IMR-90 (cell line): ENCODE results near the gene TRIM66. TPM values are rescaled to one million over a fixed set of nuclear protein-coding genes. Genes with fewer than 3 reads are reported as not detected.
A peak's percentile ranks its signal among the peaks of the same experiment; 100 is the strongest.

Experiments used
- ATAC-seq: fragments of 200-7000 bp; cut with Tn5 transposase; 2 replicates; pipeline ENCODE4 v1.9.1; 2020; ENCODE audit warnings: low read depth, mild to moderate bottlenecking, moderate library complexity
- BruUV-seq: library from RNA; stranded (reverse); fragments of 400-500 nt; replicated peaks from 2 replicates; lab custom pipeline; 2021; lab: Mats Ljungman, UMichigan
- CTCF ChIA-PET: fragments of 300-600 bp; formaldehyde crosslinking; extraction: SDS; loops from one replicate; lab custom pipeline; 2021; ENCODE audit warnings: antibody characterized with exemption; lab: Yijun Ruan, JAX
- POLR2A ChIA-PET: fragments of 300-600 bp; sonication (Branson Sonifier 250); formaldehyde crosslinking; loops from one replicate; lab custom pipeline; 2022; ENCODE audit warnings: antibody characterized with exemption; ENCODE audit not compliant: unreplicated experiment; lab: Charles Lee
- DNase-seq: peaks from one replicate; pipeline ENCODE4 v3.0.0; 2013
- H2AFZ ChIP-seq: replicated peaks from 2 replicates; pipeline ENCODE3; 2013; ENCODE audit warnings: low read length, mild to moderate bottlenecking; ENCODE audit not compliant: poor library complexity
- H2AK5ac ChIP-seq: 2 replicates; pipeline ENCODE4 v1.6.1; 2013; ENCODE audit warnings: low read depth, low read length, inconsistent platforms
- H2AK9ac ChIP-seq: replicated peaks from 2 replicates; pipeline ENCODE3; 2013; ENCODE audit warnings: mild to moderate bottlenecking, low read depth, low read length, moderate library complexity; ENCODE audit not compliant: poor library complexity
- H2BK120ac ChIP-seq: 2 replicates; pipeline ENCODE4 v1.6.1; 2013; ENCODE audit warnings: low read depth, low read length, inconsistent platforms
- H2BK15ac ChIP-seq: 3 replicates; pipeline ENCODE4 v1.6.1; 2013; ENCODE audit warnings: low read depth, low read length, inconsistent platforms
- H2BK20ac ChIP-seq: 2 replicates; pipeline ENCODE4 v1.6.1; 2013; ENCODE audit warnings: low read depth, mild to moderate bottlenecking, inconsistent platforms, low read length, moderate library complexity
- H2BK5ac ChIP-seq: 2 replicates; pipeline ENCODE4 v1.6.1; 2013; ENCODE audit warnings: mild to moderate bottlenecking, low read depth, low read length, inconsistent platforms; ENCODE audit not compliant: poor library complexity, severe bottlenecking
- H3K14ac ChIP-seq: replicated peaks from 2 replicates; pipeline ENCODE4 v1.6.1; 2013; ENCODE audit warnings: low read depth, low read length, inconsistent platforms
- H3K18ac ChIP-seq: 2 replicates; pipeline ENCODE4 v1.6.1; 2013; ENCODE audit warnings: low read depth, low read length, control low read depth
- H3K23ac ChIP-seq: 2 replicates; pipeline ENCODE4 v1.6.1; 2013; ENCODE audit warnings: low read depth, low read length, inconsistent platforms
- H3K27ac ChIP-seq: 2 replicates; pipeline ENCODE4 v1.5.1; 2013; ENCODE audit warnings: mild to moderate bottlenecking, control low read depth, low read length; ENCODE audit not compliant: insufficient read depth
- H3K27me3 ChIP-seq: 2 replicates; pipeline ENCODE4 v1.6.1; 2013; ENCODE audit warnings: low read length; ENCODE audit not compliant: control insufficient read depth, insufficient read depth
- H3K36me3 ChIP-seq: 2 replicates; pipeline ENCODE4 v1.6.1; 2013; ENCODE audit warnings: low read length, mixed read lengths; ENCODE audit not compliant: control insufficient read depth, insufficient read depth
- H3K4ac ChIP-seq: 2 replicates; pipeline ENCODE4 v1.6.1; 2013; ENCODE audit warnings: low read depth, low read length, inconsistent platforms
- H3K4me1 ChIP-seq: 2 replicates; pipeline ENCODE4 v1.6.1; 2013; ENCODE audit warnings: low read length, mixed read lengths; ENCODE audit not compliant: control insufficient read depth, insufficient read depth
- H3K4me2 ChIP-seq: 2 replicates; pipeline ENCODE4 v1.6.1; 2013; ENCODE audit warnings: low read depth, mild to moderate bottlenecking, control low read depth, low read length, moderate library complexity
- H3K4me3 ChIP-seq: 2 replicates; pipeline ENCODE4 v1.5.1; 2013; ENCODE audit warnings: low read depth, mild to moderate bottlenecking, control low read depth, low read length, moderate library complexity; ENCODE audit not compliant: insufficient read depth
- H3K56ac ChIP-seq: 2 replicates; pipeline ENCODE4 v1.6.1; 2013; ENCODE audit warnings: low read length, inconsistent platforms; ENCODE audit not compliant: insufficient read depth; ENCODE audit errors: extremely low read depth
- H3K79me1 ChIP-seq, 2 experiments: 2 replicates each; pipeline ENCODE4 v1.6.1; 2013; ENCODE audit warnings: low read length in 2 of 2, inconsistent platforms in 1 of 2, low read depth in 1 of 2
- H3K9ac ChIP-seq: 2 replicates; pipeline ENCODE4 v1.6.1; 2013; ENCODE audit warnings: low read depth, low read length, control low read depth
- H3K9me1 ChIP-seq: 2 replicates; pipeline ENCODE4 v1.6.1; 2013; ENCODE audit warnings: low read length, inconsistent platforms; ENCODE audit not compliant: insufficient read depth
- H3K9me3 ChIP-seq: 2 replicates; pipeline ENCODE4 v1.6.1; 2013; ENCODE audit warnings: low read length; ENCODE audit not compliant: control insufficient read depth, insufficient read depth
- H4K20me1 ChIP-seq: 2 replicates; pipeline ENCODE4 v1.6.1; 2013; ENCODE audit warnings: low read length, inconsistent platforms; ENCODE audit not compliant: insufficient read depth
- H4K5ac ChIP-seq: 2 replicates; pipeline ENCODE4 v1.6.1; 2013; ENCODE audit warnings: mild to moderate bottlenecking, low read depth, low read length, control low read depth
- H4K8ac ChIP-seq, 2 experiments: 2 replicates each; pipeline ENCODE4 v1.6.1; 2013; ENCODE audit warnings: low read depth in 2 of 2, low read length in 2 of 2, control low read depth in 1 of 2, inconsistent platforms in 1 of 2
- H4K91ac ChIP-seq: 2 replicates; pipeline ENCODE4 v1.6.1; 2013; ENCODE audit warnings: low read depth, low read length, inconsistent platforms; ENCODE audit not compliant: insufficient read depth
- BHLHE40 ChIP-seq: fragments of 150-350 bp; IDR thresholded peaks from 2 replicates; pipeline ENCODE4 v1.6.1; 2016; ENCODE audit warnings: mild to moderate bottlenecking, low read depth, low read length
- CEBPB ChIP-seq: IDR thresholded peaks from 2 replicates; pipeline ENCODE4 v1.6.1; 2012; ENCODE audit warnings: low read depth, low read length, improper control_type of control experiment
- CHD1 ChIP-seq: IDR thresholded peaks from 2 replicates; pipeline ENCODE4 v1.6.1; 2012; ENCODE audit warnings: low read depth, low read length, improper control_type of control experiment
- FOS ChIP-seq: fragments of 150-350 bp; IDR thresholded peaks from 2 replicates; pipeline ENCODE4 v1.6.1; 2016; ENCODE audit warnings: low read depth, low read length
- MAFK ChIP-seq: IDR thresholded peaks from 2 replicates; pipeline ENCODE4 v1.6.1; 2012; ENCODE audit warnings: low read depth, low read length, improper control_type of control experiment
- MAZ ChIP-seq: IDR thresholded peaks from 2 replicates; pipeline ENCODE4 v1.6.1; 2012; ENCODE audit warnings: low read depth, mild to moderate bottlenecking, low read length, improper control_type of control experiment, moderate library complexity, borderline replicate concordance
- MXI1 ChIP-seq: IDR thresholded peaks from 2 replicates; pipeline ENCODE4 v1.6.1; 2012; ENCODE audit warnings: low read depth, mild to moderate bottlenecking, low read length, moderate library complexity, borderline replicate concordance
- NFE2L2 ChIP-seq: fragments of 150-350 bp; IDR thresholded peaks from 2 replicates; pipeline ENCODE4 v1.6.1; 2016; ENCODE audit warnings: low read depth, mild to moderate bottlenecking, low read length
- POLR2A ChIP-seq: IDR thresholded peaks from 2 replicates; pipeline ENCODE4 v1.6.1; 2012; ENCODE audit warnings: mild to moderate bottlenecking, low read depth, low read length
- RAD21 ChIP-seq: IDR thresholded peaks from 2 replicates; pipeline ENCODE4 v1.6.1; 2012; ENCODE audit warnings: low read length, improper control_type of control experiment
- RCOR1 ChIP-seq: IDR thresholded peaks from 2 replicates; pipeline ENCODE4 v1.6.1; 2012; ENCODE audit warnings: mild to moderate bottlenecking, low read length, improper control_type of control experiment; ENCODE audit not compliant: insufficient replicate concordance
- RFX5 ChIP-seq: IDR thresholded peaks from 2 replicates; pipeline ENCODE4 v1.8.0; 2012; ENCODE audit warnings: low read depth, mild to moderate bottlenecking, low read length, moderate library complexity
- SMC3 ChIP-seq: fragments of 150-350 bp; IDR thresholded peaks from 2 replicates; pipeline ENCODE4 v1.6.1; 2016; ENCODE audit warnings: low read depth, mild to moderate bottlenecking, antibody characterized with exemption, low read length, moderate library complexity
- USF2 ChIP-seq: fragments of 150-350 bp; IDR thresholded peaks from 2 replicates; pipeline ENCODE4 v1.6.1; 2017; ENCODE audit warnings: mild to moderate bottlenecking, antibody characterized with exemption, low read length, low read depth
- WGBS, 2 experiments: methylation state at CpG; one replicate each; pipeline versions ENCODE4 v1.1.5 to v1.1.7; 2013; ENCODE audit warnings: missing lambda C conversion rate in 2 of 2; ENCODE audit not compliant: insufficient read length in 1 of 2; ENCODE audit errors: extremely low coverage in 2 of 2; 5-methylcytosine and 5-hydroxymethylcytosine counted together
- dilution Hi-C: fragments of 300-500 bp; cut with HindIII; formaldehyde crosslinking; loops from one replicate; pipeline ENCODE4 v1.14.3; 2018; ENCODE audit warnings: low sequenced_read_pairs; ENCODE audit not compliant: unreplicated experiment
- in situ Hi-C: fragments of 300-500 bp; cut with MboI; formaldehyde crosslinking; loops from 3 replicates; pipeline ENCODE4 v1.14.3; 2019; ENCODE audit warnings: low sequenced_read_pairs, inconsistent platforms, mixed read lengths
- intact Hi-C: fragments of 100-400 bp; cut with micrococcal nuclease; formaldehyde crosslinking; loops from 2 replicates; pipeline ENCODE4 v1.10.0; 2022
- polyA plus RNA-seq, 3 experiments: library from polyadenylated mRNA; depleted of rRNA; stranded (reverse); fragments of >200 nt; gene quantifications; 2 replicates each; pipeline ENCODE4 v1.2.3, GENCODE V29; 2012; ENCODE audit warnings: low replicate concordance in 1 of 3
- total RNA-seq: library from RNA; depleted of rRNA; stranded (reverse); fragments of >200 nt; gene quantifications from 2 replicates; pipeline ENCODE4 v1.2.3, GENCODE V29; 2012
- TF ChIP-seq, protein P1 (sequence below): fragments of 150-350 bp; IDR thresholded peaks from 2 replicates; pipeline ENCODE4 v1.6.1; 2016; ENCODE audit warnings: low read depth, mild to moderate bottlenecking, low read length, moderate library complexity, borderline replicate concordance
- TF ChIP-seq, protein P2 (sequence below): conservative IDR thresholded peaks from 2 replicates; pipeline ENCODE4 v1.5.1; 2012; ENCODE audit warnings: mild to moderate bottlenecking, low read depth, low read length, improper control_type of control experiment

Gene TRIM66
- total and polyA plus RNA-seq, 2 of the 4 experiments (the other 2 are of a cell fraction), result 4.4 to 5.0 TPM

DNA sequence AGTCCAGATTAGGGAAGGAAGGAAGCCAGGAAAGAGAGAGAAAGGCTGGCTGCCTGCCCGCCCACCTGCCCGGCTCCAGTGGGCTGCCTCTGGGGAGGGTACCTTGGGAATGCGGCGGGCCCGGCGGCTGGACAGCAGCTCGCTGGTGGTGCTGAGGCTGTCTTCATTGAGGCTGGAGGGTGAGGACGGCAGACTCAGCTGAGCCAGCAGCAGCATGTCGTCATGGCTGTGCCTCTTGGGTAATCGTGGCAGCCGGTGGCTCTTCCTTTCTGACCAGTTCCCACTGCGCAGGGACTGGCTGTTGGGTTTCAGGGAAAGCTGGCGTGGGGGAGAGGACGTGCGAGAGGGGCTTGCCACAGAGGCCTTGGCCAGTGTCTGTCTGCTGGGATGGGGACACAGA, 33.0 kb upstream of the TRIM66 start:
- H3K27ac ChIP-seq, result peak overlapping the region; percentile 17; the same call in 1 of the 2 replicates
- no peak overlapping the region for H2BK20ac ChIP-seq
- H4K91ac ChIP-seq, result peak overlapping the region; percentile 65
- no peak overlapping the region for H3K56ac ChIP-seq
- H3K9me3 ChIP-seq, result no peaks in the 10 kb centered on the region
- no peak overlapping the region for H2AK9ac ChIP-seq
- peak overlapping the region; percentile 26 for H2AFZ ChIP-seq
- intact Hi-C loops (loop anchor here (5.0 kb wide), 2 partner anchors 52 to 157 kb away; no protein-coding TSS in a partner anchor), in situ Hi-C loops (no loop called here), dilution Hi-C loops (no loop called here)
- ChIA-PET POLR2A (interaction anchor here (0.7 to 1.3 kb wide), 2 partner anchors 95 to 96 kb away, joined by 4 read pairs; a partner anchor contains a TSS), CTCF (no interaction called here)
- H3K4me1 ChIP-seq, result peaks cover 38% of the 10 kb centered on the region
- 0 out of 2 replicates have a peak overlapping the region, but pooled peaks have one; percentile 45 for H2BK120ac ChIP-seq
- H3K23ac ChIP-seq, result peak overlapping the region; percentile 36; the same call in 1 of the 2 replicates
- peak overlapping the region; percentile 49 for H2BK5ac ChIP-seq
- WGBS, 2 experiments, result 95% methylated on average over 4 of the region's 15 CpGs; no CpG with 5 or more reads in 1 of the 2 experiments
- H3K9me1 ChIP-seq, result peaks cover 55% of the 10 kb centered on the region
- no peak overlapping the region for H3K4me3 ChIP-seq
- peak overlapping the region; percentile 74 for H2AK5ac ChIP-seq
- H3K18ac ChIP-seq, result no peak overlapping the region; the same call in 1 of the 2 replicates
- peak overlapping the region in 1 of 2 experiments; percentile 11; a peak in 1 of 4 replicates for H4K8ac ChIP-seq
- no peak for TF ChIP-seq MAFK
- TF ChIP-seq RCOR1, result no peak
- TF ChIP-seq, protein P1, sequence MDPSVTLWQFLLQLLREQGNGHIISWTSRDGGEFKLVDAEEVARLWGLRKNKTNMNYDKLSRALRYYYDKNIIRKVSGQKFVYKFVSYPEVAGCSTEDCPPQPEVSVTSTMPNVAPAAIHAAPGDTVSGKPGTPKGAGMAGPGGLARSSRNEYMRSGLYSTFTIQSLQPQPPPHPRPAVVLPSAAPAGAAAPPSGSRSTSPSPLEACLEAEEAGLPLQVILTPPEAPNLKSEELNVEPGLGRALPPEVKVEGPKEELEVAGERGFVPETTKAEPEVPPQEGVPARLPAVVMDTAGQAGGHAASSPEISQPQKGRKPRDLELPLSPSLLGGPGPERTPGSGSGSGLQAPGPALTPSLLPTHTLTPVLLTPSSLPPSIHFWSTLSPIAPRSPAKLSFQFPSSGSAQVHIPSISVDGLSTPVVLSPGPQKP, result no peak
- TF ChIP-seq RFX5, result no peak
- TF ChIP-seq MXI1, result no peak
- TF ChIP-seq CEBPB, result no peak
- TF ChIP-seq BHLHE40, result no peak
- TF ChIP-seq CHD1, result no peak
- no peak for TF ChIP-seq RAD21
- TF ChIP-seq, protein P2, sequence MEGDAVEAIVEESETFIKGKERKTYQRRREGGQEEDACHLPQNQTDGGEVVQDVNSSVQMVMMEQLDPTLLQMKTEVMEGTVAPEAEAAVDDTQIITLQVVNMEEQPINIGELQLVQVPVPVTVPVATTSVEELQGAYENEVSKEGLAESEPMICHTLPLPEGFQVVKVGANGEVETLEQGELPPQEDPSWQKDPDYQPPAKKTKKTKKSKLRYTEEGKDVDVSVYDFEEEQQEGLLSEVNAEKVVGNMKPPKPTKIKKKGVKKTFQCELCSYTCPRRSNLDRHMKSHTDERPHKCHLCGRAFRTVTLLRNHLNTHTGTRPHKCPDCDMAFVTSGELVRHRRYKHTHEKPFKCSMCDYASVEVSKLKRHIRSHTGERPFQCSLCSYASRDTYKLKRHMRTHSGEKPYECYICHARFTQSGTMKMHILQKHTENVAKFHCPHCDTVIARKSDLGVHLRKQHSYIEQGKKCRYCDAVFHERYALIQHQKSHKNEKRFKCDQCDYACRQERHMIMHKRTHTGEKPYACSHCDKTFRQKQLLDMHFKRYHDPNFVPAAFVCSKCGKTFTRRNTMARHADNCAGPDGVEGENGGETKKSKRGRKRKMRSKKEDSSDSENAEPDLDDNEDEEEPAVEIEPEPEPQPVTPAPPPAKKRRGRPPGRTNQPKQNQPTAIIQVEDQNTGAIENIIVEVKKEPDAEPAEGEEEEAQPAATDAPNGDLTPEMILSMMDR, result no peak
- TF ChIP-seq FOS, result no peak
- no peak for TF ChIP-seq NFE2L2
- no peak for TF ChIP-seq MAZ
- TF ChIP-seq USF2, result no peak
- no peak for TF ChIP-seq SMC3
- no peak for TF ChIP-seq POLR2A
- DNase-seq (no peak), ATAC-seq (no peak)
- no peak overlapping the region for H4K5ac ChIP-seq
- no peak overlapping the region for H3K4me2 ChIP-seq
- H2BK15ac ChIP-seq, result no peak overlapping the region
- no peak overlapping the region; the same call in 1 of the 2 replicates for H3K14ac ChIP-seq
- H3K27me3 ChIP-seq, result no peaks in the 10 kb centered on the region
- peaks cover 8 to 78% of the 10 kb centered on the region in 2 experiments; a peak in 3 of 4 replicates for H3K79me1 ChIP-seq
- H4K20me1 ChIP-seq, result no peaks in the 10 kb centered on the region
- no TSS peak for BruUV-seq
- H3K9ac ChIP-seq, result no peak overlapping the region
- peaks cover 51% of the 10 kb centered on the region for H3K36me3 ChIP-seq
- peak overlapping the region; percentile 99 for H3K4ac ChIP-seq
